ENCODE results near the gene IFI35. TPM values are rescaled to one million over a fixed set of nuclear protein-coding genes. Genes with fewer than 3 reads are reported as not detected.

Gene IFI35
- total and polyA plus RNA-seq, 9 of the 15 experiments (the other 6 are each of a cell fraction or from before 2014, with no cell fraction given) = 4.4 to 13.1 (median 10.2) TPM

GRCh38 chr17:43024407-43025289 lies 18.1 kb downstream of the IFI35 start, which contains the start of gene RND2 (continued):
- TF ChIP-seq ZNF408 (CRISPR knock-in tag; IDR thresholded peaks at IDR 0.05; ENCODE audit: low read depth) (no peak), ZNF436 (CRISPR knock-in tag; IDR thresholded peaks at IDR 0.05) (no peak), EP300 (IDR thresholded peaks at IDR 0.05; ENCODE audit: low read length) (peak; percentile 62), ZNF75A (CRISPR knock-in tag; IDR thresholded peaks at IDR 0.05) (no peak), TAF9B (IDR thresholded peaks at IDR 0.05; ENCODE audit: partially characterized antibody) (peak; percentile 9), ETV5 (CRISPR knock-in tag; IDR thresholded peaks at IDR 0.05; ENCODE audit: low read depth) (no peak), TFAP4 (CRISPR knock-in tag; IDR thresholded peaks at IDR 0.05; ENCODE audit: borderline replicate concordance) (peak; percentile 66; the same call in 1 of the 2 replicates), MXI1 (IDR thresholded peaks at IDR 0.05; ENCODE audit: low read depth, low read length) (peak; percentile 94), PPARD (CRISPR knock-in tag; IDR thresholded peaks at IDR 0.05) (no peak), PHTF2 (CRISPR knock-in tag; IDR thresholded peaks at IDR 0.05) (no peak), STAT5A (IDR thresholded peaks at IDR 0.05; ENCODE audit: borderline replicate concordance, low read length) (peak; percentile 10; the same call in 1 of the 2 replicates), ZBTB9 (CRISPR knock-in tag; IDR thresholded peaks at IDR 0.05) (no peak), ZBTB7A (IDR thresholded peaks at IDR 0.05; ENCODE audit: borderline replicate concordance, control insufficient read depth, low read depth, low read length) (peak; percentile 78), NFYB (IDR thresholded peaks at IDR 0.05; ENCODE audit: extremely low read depth, insufficient read length) (no peak), ZNF212 (CRISPR knock-in tag; IDR thresholded peaks at IDR 0.05) (no peak), ZFP36 (IDR thresholded peaks at IDR 0.05; ENCODE audit: low read depth, low read length, partially characterized antibody) (peak; percentile 53), EP400 (IDR thresholded peaks at IDR 0.05) (peak; percentile 84), HSF4 (CRISPR knock-in tag; IDR thresholded peaks at IDR 0.05; ENCODE audit: borderline replicate concordance) (no peak)
- TF ChIP-seq, protein P1, sequence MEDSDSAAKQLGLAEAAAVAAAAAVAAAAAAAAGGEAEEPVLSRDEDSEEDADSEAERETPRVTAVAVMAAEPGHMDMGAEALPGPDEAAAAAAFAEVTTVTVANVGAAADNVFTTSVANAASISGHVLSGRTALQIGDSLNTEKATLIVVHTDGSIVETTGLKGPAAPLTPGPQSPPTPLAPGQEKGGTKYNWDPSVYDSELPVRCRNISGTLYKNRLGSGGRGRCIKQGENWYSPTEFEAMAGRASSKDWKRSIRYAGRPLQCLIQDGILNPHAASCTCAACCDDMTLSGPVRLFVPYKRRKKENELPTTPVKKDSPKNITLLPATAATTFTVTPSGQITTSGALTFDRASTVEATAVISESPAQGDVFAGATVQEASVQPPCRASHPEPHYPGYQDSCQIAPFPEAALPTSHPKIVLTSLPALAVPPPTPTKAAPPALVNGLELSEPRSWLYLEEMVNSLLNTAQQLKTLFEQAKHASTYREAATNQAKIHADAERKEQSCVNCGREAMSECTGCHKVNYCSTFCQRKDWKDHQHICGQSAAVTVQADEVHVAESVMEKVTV (CRISPR knock-in tag; IDR thresholded peaks at IDR 0.05) = peak; percentile 54; the same call in 1 of the 2 replicates
- TF ChIP-seq, protein P2, sequence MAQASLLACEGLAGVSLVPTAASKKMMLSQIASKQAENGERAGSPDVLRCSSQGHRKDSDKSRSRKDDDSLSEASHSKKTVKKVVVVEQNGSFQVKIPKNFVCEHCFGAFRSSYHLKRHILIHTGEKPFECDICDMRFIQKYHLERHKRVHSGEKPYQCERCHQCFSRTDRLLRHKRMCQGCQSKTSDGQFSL (CRISPR knock-in tag; IDR thresholded peaks at IDR 0.05) = no peak
- TF ChIP-seq, protein P2 (tag; IDR thresholded peaks at IDR 0.05) = peak in 1 of 2 experiments; percentile 21; a peak in 1 of 4 replicates
